GM18526 (cell line): ENCODE measurements around the gene WDSUB1.

Experiments used
- POLR2A ChIP-seq: IDR thresholded peaks from 3 replicates; pipeline ENCODE4 v1.6.1; 2011; ENCODE audit not compliant: insufficient read length; ENCODE audit errors: extremely low read depth

The WDSUB1 gene

DNA sequence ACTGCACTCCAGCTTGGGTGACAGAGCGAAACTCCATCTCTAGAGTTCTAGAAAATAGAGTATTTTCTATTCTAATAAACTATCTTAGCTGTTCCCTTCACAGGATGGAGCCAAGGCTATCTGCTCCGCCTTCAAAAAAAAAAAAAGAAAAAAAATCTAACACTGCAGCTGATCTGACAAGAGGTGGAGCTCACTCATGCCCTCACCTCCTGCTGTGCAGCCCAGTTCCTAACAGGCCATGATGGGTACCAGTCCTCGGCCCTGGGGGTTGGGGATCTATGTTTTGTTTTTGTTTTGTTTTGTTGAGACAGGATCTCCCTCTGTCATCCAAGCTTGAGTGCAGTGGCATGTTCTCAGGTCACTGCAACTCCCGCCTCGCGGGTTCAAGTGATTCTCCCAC, 3.0 kb downstream of the WDSUB1 start:
- no peak for TF ChIP-seq POLR2A

DNA sequence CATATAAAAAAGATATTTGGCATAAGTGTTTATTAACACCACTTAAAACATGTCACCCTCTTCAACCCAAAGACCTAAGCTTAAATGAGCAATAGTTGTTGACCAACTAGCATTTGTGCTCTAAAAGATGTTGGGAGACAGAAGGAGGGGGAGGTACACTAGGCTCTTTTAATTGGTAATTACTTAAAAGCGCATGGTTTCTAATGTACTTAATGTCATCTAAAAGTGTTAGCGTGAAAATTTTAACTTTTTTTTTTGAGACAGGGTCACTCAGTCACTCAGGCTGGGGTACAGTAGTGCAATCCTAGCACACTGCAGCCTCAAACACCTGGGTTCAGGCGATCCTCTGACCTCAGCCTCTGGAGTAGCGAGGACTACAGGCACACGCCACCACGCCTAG, 5.5 kb downstream of the WDSUB1 start:
- no peak for TF ChIP-seq POLR2A

DNA sequence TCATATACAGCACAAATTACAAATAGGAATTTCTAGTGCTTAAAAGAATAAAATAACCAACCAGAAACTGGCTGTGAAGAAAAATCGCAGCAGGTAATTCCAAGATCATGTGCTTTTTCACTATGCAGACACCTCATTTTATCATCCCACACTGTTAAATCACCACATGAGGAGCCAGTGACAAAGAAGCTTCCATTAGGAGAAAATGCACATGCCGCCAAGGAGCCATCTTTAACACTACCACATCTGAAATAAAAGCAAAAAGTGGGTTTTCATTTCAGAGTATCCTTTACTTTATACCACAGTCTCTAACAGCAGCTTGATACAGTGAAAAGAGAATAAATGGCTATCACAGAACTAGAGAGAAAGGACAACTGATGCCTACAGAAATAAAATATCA, 6.8 kb downstream of the WDSUB1 start:
- no peak for TF ChIP-seq POLR2A

DNA sequence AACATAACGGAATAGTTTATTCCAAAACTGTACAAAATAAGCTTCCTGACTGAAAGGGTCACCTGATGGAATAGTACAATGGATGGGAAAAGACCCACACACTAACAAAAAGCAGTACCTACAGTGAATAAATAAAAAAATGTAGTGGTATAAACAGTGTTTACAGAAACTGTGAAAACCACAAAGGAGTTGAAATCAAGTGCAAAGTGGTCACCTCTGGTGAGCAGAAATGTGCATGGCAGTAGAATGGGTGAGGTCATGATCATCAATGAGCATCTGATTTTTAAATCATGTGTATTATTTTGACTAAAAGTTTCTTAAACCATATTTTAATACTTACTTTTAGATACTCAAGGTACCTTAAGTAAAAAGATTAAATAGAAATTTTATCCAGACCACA, 11.4 kb downstream of the WDSUB1 start:
- TF ChIP-seq POLR2A = no peak

DNA sequence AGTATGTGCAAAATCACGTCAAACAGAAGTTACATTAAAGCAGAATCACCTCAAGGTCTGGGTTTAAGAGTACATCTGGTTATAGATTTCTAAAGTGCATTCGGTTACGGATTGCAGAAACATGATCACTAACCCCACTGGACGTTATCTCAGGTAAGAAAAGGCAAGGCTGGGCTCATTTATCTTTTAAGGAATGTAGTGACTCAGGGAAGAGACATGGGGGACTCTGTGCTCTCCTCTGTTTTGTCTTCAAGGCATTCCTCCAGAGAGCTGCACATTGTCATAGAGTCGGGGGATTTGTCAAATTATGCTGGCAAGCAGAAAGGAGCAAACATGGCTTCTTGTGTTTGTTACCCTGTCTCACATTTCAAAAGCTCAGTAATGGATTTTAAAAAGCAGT, 14.3 kb downstream of the WDSUB1 start:
- no peak for TF ChIP-seq POLR2A

DNA sequence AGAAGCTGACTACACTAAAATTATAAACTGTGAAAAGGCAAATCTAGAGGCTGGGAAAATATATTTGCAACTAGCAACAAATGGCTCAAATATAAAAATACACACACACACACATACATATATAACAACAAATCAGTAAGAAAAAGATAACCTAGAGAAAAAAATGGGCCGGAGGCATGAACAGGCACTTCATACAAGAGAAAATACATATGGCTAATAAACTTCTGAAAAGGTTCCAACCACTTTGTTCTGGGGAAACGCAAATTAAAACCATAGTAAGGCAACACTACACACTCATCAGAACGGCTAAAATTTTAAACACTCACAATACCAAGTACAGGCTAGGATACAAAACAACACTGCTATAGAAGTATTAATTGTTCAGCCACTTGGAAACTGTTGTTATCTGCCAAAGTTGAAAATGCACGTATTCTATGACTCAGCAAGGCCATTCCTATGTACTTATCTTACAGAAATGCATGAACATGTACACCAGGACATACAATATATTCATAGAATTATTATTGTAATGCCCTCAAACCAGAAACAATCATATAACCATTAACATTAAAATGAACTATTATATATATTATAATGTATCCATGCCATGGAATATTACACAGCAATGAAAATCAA, 15.6 kb downstream of the WDSUB1 start:
- TF ChIP-seq POLR2A = no peak

DNA sequence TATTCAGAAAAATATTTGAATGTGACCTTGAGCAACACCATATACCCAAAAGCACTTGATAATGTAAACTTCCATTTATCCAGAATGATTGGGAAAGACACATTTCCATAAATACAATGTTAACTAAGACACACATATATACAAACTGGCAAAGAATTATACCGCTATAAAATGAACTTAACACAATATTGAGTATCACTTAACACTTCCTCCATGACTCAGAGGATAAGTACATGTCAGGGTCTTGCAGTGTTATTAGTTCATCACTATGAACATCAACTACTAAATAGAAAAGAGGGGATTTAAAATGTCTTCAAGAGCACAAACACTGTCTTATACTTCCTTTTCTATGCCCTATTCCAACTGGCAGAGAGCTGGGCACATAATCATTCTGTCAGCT, 18.6 kb downstream of the WDSUB1 start:
- no peak for TF ChIP-seq POLR2A

DNA sequence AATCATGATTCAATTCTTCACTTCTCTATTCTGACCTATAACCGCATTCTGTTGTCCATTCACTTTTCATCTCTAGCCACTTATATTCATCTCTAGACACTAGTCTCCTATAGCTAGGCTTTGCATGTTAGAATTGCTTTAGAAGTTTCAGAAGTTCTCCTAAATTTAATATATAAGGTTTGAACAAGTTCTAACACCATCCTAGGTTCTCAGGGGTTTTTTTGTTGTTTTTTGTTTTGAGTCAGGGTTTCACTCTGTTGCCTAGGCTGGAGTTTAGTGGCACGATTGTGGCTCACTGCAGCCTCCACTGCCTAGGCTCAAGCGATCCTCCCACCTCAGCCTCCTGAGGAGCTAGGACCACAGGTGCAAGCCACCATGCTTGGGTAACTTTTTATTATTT, 19.9 kb downstream of the WDSUB1 start:
- TF ChIP-seq POLR2A = no peak

DNA sequence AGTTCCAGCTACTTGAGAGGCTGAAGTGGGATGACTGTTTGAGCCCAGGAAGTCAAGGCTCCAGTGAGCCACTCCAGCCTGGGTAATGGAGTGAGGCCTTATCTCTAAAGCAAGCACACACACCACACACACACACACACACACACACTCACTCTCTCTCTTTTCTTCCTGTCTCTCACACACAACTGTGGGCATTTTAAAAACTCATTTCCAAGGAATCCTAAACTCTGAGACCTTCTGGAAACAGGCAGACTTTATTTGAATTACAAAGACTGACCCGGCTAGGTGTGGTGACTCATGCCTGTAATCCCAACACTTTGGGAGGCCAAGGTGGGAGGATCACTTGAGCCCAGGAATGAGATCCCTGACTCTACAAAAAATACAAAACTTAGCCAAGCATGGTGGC, 21.3 kb downstream of the WDSUB1 start:
- TF ChIP-seq POLR2A = no peak

DNA sequence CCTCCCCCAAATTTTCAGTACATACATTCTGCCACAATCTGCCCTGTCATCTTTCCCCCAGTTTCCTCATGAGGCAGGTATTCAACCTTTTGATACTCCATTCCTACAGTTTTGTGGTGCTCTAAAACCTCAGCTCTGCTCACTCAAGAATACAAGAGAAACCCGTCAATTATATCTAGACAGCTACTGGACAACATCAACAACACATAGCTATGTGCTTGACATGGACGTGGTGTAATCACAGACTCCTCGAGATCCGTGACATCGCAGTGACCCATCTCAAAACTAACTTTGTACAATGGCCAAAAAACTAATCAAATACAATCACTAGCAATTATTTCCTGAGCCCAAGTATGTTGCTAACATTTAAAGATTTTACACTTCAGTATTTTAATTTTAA, 23.6 kb downstream of the WDSUB1 start:
- TF ChIP-seq POLR2A = no peak

DNA sequence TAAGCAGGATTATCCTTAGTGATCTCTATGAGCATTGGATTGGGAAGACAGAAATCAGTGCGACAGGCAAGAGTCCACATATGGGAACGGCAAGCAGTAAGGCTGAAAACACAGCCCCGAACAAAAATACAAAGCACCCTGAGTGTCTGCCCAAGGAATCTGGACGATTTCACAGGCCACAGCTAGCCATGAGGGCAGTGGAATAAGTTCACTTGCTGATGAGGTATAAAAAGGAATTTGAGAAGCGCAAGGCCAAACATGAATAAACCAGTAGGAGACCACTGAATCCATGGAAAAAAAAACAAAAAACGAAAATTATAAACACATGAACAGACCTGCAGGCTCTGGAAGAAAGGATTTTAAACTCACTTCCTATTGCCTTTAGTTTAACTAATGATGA, 24.3 kb downstream of the WDSUB1 start:
- TF ChIP-seq POLR2A = no peak

DNA sequence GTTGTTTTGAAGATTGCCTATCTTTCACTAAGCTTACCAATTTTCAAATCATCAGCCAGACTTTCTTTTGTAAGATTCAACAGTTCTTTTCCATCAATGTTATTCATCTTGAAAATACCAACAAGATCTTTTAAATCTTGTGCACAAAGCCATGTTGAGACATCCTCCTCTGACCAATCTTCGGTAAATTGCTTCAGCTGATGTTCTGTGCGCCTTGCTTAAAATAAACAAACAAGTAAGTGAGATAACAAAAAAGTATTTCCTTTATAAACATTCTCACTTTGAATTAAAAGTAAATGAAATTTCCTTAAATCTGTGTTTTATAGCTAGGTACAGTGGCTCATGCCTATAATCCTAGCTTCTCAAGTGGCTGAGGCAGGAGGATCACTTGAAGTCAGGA, 30.3 kb downstream of the WDSUB1 start:
- no peak for TF ChIP-seq POLR2A

DNA sequence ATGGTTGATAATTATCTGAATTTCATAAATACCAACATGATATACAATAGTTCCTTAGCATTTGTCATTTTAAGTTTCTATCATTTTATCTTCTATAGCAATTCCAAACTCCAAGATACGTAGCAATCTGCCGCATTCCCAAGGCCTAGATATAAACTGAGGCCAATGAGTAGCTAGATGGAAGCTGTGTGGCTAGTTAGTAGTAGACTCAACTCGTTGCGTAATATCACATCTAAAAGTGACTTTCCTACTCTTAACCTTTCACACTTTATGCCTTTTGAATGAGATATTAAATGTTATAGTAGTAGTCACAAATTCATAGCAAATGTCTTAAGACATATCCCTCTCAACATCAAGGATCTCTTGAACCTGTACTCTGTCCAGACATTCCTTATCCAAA, 33.6 kb downstream of the WDSUB1 start:
- TF ChIP-seq POLR2A = no peak

DNA sequence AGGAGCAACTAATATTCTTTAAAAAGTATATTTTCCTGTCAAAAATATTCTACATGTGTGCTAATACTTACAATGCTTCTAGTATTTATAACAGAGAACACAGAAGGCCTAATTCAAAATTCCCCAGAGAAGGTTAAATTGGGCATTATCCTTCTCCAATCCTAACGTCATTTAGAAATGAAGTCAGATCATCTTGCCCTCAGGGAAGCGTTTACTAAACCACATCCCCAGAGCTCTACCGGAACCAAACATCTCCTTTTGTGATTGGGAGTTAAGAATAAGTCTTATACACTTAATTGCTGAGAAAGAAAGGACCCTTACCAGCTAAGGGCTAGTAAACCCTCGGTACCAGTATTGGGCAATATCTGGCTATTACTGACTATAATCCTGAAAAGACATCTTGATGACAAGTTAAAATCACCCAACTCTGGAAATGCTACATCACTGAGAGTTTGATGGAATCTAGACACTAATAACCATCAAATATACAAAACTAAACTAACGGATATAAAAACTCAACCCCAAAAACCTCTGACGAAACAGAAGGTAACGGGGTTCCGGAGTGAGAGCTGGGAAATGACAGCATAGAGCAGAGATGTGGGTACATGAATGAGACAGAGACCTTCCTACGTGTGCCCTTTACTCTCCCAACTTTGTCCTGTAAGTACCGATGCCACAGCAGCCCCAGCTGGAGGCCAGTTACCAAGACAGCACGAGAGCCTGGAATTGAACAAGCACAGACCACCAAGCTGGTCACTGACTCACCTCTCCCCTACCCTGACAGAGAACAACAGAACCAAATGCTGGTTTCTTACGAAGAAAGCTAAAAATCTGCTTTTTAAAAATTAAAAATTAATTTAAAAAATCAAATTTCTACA, 35.0 kb downstream of the WDSUB1 start:
- no peak for TF ChIP-seq POLR2A

DNA sequence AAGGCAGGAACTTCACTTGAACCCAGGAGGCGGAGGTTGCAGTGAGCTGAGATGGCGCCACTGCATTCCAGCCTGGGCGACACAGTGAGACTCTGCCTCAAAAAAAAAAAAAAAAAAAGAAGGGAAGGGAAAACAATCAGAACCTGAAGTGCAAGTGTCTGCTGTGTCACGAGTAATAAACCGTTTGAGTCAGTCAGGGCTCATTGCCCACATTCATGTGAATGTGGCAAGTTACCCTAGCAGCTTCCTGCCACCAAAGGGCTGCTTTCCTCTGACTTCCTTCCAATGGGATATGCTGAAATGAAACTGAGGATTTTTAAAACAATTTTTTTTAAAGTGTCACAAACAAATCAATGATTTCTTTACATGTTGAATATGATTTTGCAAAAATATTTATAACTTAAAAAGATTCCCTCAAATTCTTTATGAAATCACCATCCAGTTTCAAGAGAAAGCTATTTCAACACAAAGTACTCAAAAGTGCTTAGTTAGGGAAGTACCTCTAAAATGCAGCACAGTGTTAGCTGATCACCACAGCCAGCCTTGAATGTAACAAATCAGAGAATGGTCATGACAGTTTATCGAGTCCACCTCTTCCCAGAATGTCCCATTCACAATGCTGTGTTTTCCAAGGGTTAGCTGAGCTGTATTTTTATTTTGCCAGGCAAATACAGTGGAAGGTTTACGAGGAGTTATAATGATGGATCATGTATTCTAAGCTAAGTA, 36.4 kb downstream of the WDSUB1 start:
- TF ChIP-seq POLR2A = no peak
